SK-N-MC (cell line): ENCODE data around the gene ZNF319.

Source experiments
- EZH2 ChIP-seq: fragments of 200-600 bp; sonication (generic); IDR thresholded peaks from one replicate; pipeline ENCODE4 v1.6.1; 2017; ENCODE audit warnings: antibody characterized with exemption
- FOXP2 ChIP-seq: optimal IDR thresholded peaks from 2 replicates; pipeline ENCODE3; 2011; ENCODE audit warnings: mild to moderate bottlenecking, moderate library complexity; ENCODE audit not compliant: insufficient read depth; ENCODE audit errors: extremely low read length, control extremely low read depth
- POLR2AphosphoS5 ChIP-seq: IDR thresholded peaks from 2 replicates; pipeline ENCODE4 v1.6.1; 2012; ENCODE audit warnings: mild to moderate bottlenecking, low read depth, low read length, borderline replicate concordance

DNA sequence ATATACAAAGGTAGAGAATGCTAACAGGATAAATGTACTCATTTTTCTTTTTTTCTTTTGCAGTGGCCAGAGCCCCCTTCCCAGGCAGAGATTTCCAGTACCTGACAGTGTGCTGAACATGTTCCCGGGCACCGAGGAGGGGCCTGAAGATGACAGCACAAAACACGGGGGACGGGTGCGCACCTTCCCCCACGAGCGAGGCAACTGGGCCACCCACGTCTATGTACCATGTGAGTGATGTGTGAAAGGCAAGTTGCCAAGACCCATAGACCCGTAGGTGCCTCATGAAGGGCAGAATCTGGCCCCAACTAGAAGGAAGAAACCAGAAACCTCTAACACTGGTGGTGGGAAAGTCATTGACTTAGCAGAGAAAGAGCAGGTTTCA is 1.9 kb upstream of the ZNF319 start:
- no peak for TF ChIP-seq POLR2AphosphoS5
- no peak for TF ChIP-seq EZH2
- TF ChIP-seq FOXP2: no peak
